ENCODE data around the gene WDR37. TPM values are rescaled to one million over a fixed set of nuclear protein-coding genes. Genes with fewer than 3 reads are reported as not detected.

WDR37 gene
- total and polyA plus RNA-seq, 12 donors: 6.8 to 36.5 (median 31.4) TPM

- Histone ChIP-seq H3K36me3 (no peaks in the 10 kb centered on the region), H3K4me1 (no peaks in the 10 kb centered on the region), H3K27me3 (peaks cover 0 to 29% (median 18%) of the 10 kb centered on the region in 7 donors), H3K9me3 (no peaks in the 10 kb centered on the region), H3K4me3 (no peak overlapping the region), H3K27ac (no peak overlapping the region)
- intact Hi-C loops (cut with DNase I): no loop called here
- TF ChIP-seq CTCF (IDR thresholded peaks at IDR 0.05): no peak
- WGBS, 2 donors: 84 to 89% methylated on average over 4 of the region's 4 CpGs
- ATAC-seq (no peak), DNase-seq (no peak)
These were observed 115.0 kb downstream of the WDR37 start for GRCh38 chr10:1171182-1171581.

- intact Hi-C loops (cut with DNase I): no loop called here
- WGBS, 2 donors: 80 to 81% methylated on average over 9 of the region's 9 CpGs
- Histone ChIP-seq H3K9me3 (no peaks in the 10 kb centered on the region), H3K27ac (no peak overlapping the region), H3K36me3 (no peaks in the 10 kb centered on the region), H3K27me3 (peaks cover 0 to 29% (median 18%) of the 10 kb centered on the region in 7 donors), H3K4me1 (no peaks in the 10 kb centered on the region), H3K4me3 (no peak overlapping the region)
- ATAC-seq (no peak), DNase-seq (no peak)
- no peak for TF ChIP-seq CTCF (IDR thresholded peaks at IDR 0.05)
These were observed 115.4 kb downstream of the WDR37 start for GRCh38 chr10:1171586-1171985.

- Histone ChIP-seq H3K9me3 (no peaks in the 10 kb centered on the region), H3K4me3 (no peak overlapping the region), H3K36me3 (no peaks in the 10 kb centered on the region), H3K27ac (no peak overlapping the region), H3K4me1 (no peaks in the 10 kb centered on the region), H3K27me3 (peaks cover 0 to 26% (median 14%) of the 10 kb centered on the region in 7 donors)
- TF ChIP-seq CTCF (IDR thresholded peaks at IDR 0.05): no peak
- ATAC-seq (no peak), DNase-seq (no peak)
- intact Hi-C loops (cut with DNase I): no loop called here
- WGBS, 2 donors: 81% methylated on average over 15 of the region's 15 CpGs
These were observed 116.2 kb downstream of the WDR37 start for GRCh38 chr10:1172256-1172984.

GRCh38 chr10:1173091-1173490 lies 116.9 kb downstream of the WDR37 start:
- Histone ChIP-seq H3K27ac (no peak overlapping the region), H3K27me3 (peaks cover 0 to 26% (median 13%) of the 10 kb centered on the region in 7 donors), H3K4me1 (no peaks in the 10 kb centered on the region), H3K9me3 (no peaks in the 10 kb centered on the region), H3K4me3 (no peak overlapping the region), H3K36me3 (no peaks in the 10 kb centered on the region)
- TF ChIP-seq CTCF (IDR thresholded peaks at IDR 0.05): no peak
- 88 to 91% methylated on average over 27 of the region's 27 CpGs for WGBS, 2 donors
- ATAC-seq: no peak
- no peak for DNase-seq
- intact Hi-C loops (cut with DNase I): no loop called here
